HepG2 (cell line): ENCODE measurements around the gene BACH2. TPM values are rescaled to one million over a fixed set of nuclear protein-coding genes. Genes with fewer than 3 reads are reported as not detected.

Source experiments
- ATAC-seq: fragments of 200-7000 bp; cut with Tn5 transposase; 3 replicates; pipeline ENCODE4 v1.9.1; 2020; ENCODE audit warnings: mild to moderate bottlenecking, moderate library complexity
- BruUV-seq: library from RNA; stranded (reverse); fragments of 400-500 nt; replicated peaks from 2 replicates; lab custom pipeline; 2021; lab: Mats Ljungman, UMichigan
- CTCF ChIA-PET: fragments of 300-600 bp; formaldehyde crosslinking; extraction: SDS; loops from one replicate; lab custom pipeline; 2021; ENCODE audit warnings: low total read pairs, inconsistent platforms, low intra/inter-chr PET ratio; lab: Yijun Ruan, JAX
- POLR2A ChIA-PET: fragments of 350-600 bp; sonication (Branson Sonifier 250); formaldehyde crosslinking; loops from one replicate; lab custom pipeline; 2020; ENCODE audit warnings: antibody characterized with exemption, inconsistent platforms; lab: Yijun Ruan, JAX
- DNase-seq: peaks from one replicate; pipeline ENCODE4 v3.0.0-alpha.2; 2015; ENCODE audit warnings: low spot score
- FAIRE-seq: peaks from 3 replicates; lab custom pipeline; 2011; peaks lifted over from hg19 to GRCh38; lab: Jason Lieb, UNC
- H2AFZ ChIP-seq: one replicate; pipeline ENCODE4 v1.6.1; 2011; ENCODE audit warnings: low read length, inconsistent platforms
- H3K27ac ChIP-seq: fragments of 300-600 bp; 3 replicates; pipeline ENCODE4 v1.8.0; 2011; ENCODE audit warnings: mixed run types, mild to moderate bottlenecking, mixed read lengths, low read length, inconsistent platforms; ENCODE audit not compliant: insufficient read depth; ENCODE audit errors: extremely low read length
- H3K27me3 ChIP-seq, 2 experiments: fragments of 200-600 bp in 1 of 2; 2 replicates in 1 of 2; 3 replicates in 1 of 2; pipeline versions ENCODE4 v1.6.0 to v1.8.0; 2011; ENCODE audit warnings: low read length in 2 of 2, mild to moderate bottlenecking in 2 of 2, moderate library complexity in 2 of 2, inconsistent platforms in 1 of 2; ENCODE audit not compliant: insufficient read depth in 2 of 2, control insufficient read depth in 1 of 2
- H3K36me3 ChIP-seq, 2 experiments: fragments of 200-600 bp in 1 of 2; replicated peaks in 1 of 2; 2 replicates in 1 of 2; 3 replicates in 1 of 2; pipeline versions ENCODE4 v1.5.1 to v1.8.0; 2011; ENCODE audit warnings: low read length in 2 of 2, inconsistent platforms in 1 of 2; ENCODE audit not compliant: insufficient read depth in 2 of 2, control insufficient read depth in 1 of 2
- H3K4me1 ChIP-seq: 2 replicates; pipeline ENCODE4 v1.5.1; 2012; ENCODE audit warnings: low read length, inconsistent platforms; ENCODE audit not compliant: insufficient read depth
- H3K4me2 ChIP-seq: 2 replicates; pipeline ENCODE4 v1.6.0; 2011; ENCODE audit warnings: low read depth, low read length, inconsistent platforms
- H3K4me3 ChIP-seq, 3 experiments: fragments of 200-600 bp in 1 of 3; sonication (generic), shearing (Covaris generic) in 1 of 3; replicated peaks in 1 of 3; 2 replicates each; pipeline ENCODE4 v1.5.1; 2011 to 2016; ENCODE audit warnings: low read length in 3 of 3, inconsistent platforms in 2 of 3, low read depth in 2 of 3, mild to moderate bottlenecking in 2 of 3, control low read depth in 1 of 3, mixed read lengths in 1 of 3; ENCODE audit not compliant: insufficient read depth in 1 of 3
- H3K79me2 ChIP-seq: one replicate; pipeline ENCODE4 v1.6.1; 2011; ENCODE audit warnings: low read length, inconsistent platforms; ENCODE audit not compliant: insufficient read depth
- H3K9ac ChIP-seq: 2 replicates; pipeline ENCODE4 v1.6.0; 2011; ENCODE audit warnings: mild to moderate bottlenecking, low read depth, low read length, inconsistent platforms; ENCODE audit not compliant: insufficient read depth
- H3K9me3 ChIP-seq: 2 replicates; pipeline ENCODE4 v1.5.1; 2012; ENCODE audit warnings: mild to moderate bottlenecking, low read length
- H4K20me1 ChIP-seq: 2 replicates; pipeline ENCODE4 v1.6.0; 2011; ENCODE audit warnings: inconsistent platforms, mild to moderate bottlenecking, low read length, moderate library complexity; ENCODE audit not compliant: insufficient read depth
- CCAR2 ChIP-seq: fragments of 200-400 bp; formaldehyde crosslinking; optimal IDR thresholded peaks from 2 replicates; pipeline ENCODE3; 2018; ENCODE audit warnings: low read depth, mild to moderate bottlenecking, low read length, moderate library complexity
- CHCHD3 ChIP-seq: sonication (generic); formaldehyde crosslinking; IDR thresholded peaks from 2 replicates; pipeline ENCODE4 v1.8.0; 2022; ENCODE audit warnings: mild to moderate bottlenecking, missing genetic modification reagents, moderate library complexity
- MAF1 ChIP-seq: sonication (generic); formaldehyde crosslinking; IDR thresholded peaks from 2 replicates; pipeline ENCODE4 v1.5.0; 2020; ENCODE audit warnings: missing genetic modification reagents, borderline replicate concordance
- ONECUT2 ChIP-seq: sonication (generic); formaldehyde crosslinking; IDR thresholded peaks from 2 replicates; pipeline ENCODE4 v1.4.0; 2020; ENCODE audit warnings: missing genetic modification reagents
- PHF5A ChIP-seq: IDR thresholded peaks from one replicate; pipeline ENCODE4 v1.6.1; 2018; ENCODE audit warnings: low read depth, missing genetic modification reagents; ENCODE audit not compliant: unreplicated experiment
- SKI ChIP-seq: fragments of 450-650 bp; IDR thresholded peaks from one replicate; pipeline ENCODE4 v1.6.1; 2018; ENCODE audit warnings: mild to moderate bottlenecking; ENCODE audit not compliant: partially characterized antibody
- SMARCC2 ChIP-seq: fragments of 450-650 bp; IDR thresholded peaks from 2 replicates; pipeline ENCODE4 v1.6.1; 2017; ENCODE audit warnings: antibody characterized with exemption, mild to moderate bottlenecking
- TRIM22 ChIP-seq: fragments of 450-650 bp; IDR thresholded peaks from 2 replicates; pipeline ENCODE4 v1.6.1; 2017
- WGBS: methylation state at CpG from one replicate; pipeline ENCODE4 v1.1.6; 2017; ENCODE audit warnings: low lambda C conversion rate; 5-methylcytosine and 5-hydroxymethylcytosine counted together
- in situ Hi-C: cut with HindIII; loops from 2 replicates; pipeline ENCODE4 v1.10.0; 2017; ENCODE audit warnings: low pct_unique_long_range_greater_than_20kb; ENCODE audit not compliant: extremely low pct_ligation_motif_present
- intact Hi-C: fragments of 100-400 bp; cut with micrococcal nuclease; formaldehyde crosslinking; loops from one replicate; pipeline ENCODE4 v1.10.0; 2022; ENCODE audit not compliant: unreplicated experiment
- polyA plus RNA-seq, 8 experiments: library from polyadenylated mRNA; depleted of rRNA in 3 of 8; stranded (reverse) in 7 of 8; unstranded in 1 of 8; fragments of >200 nt; fragmentation: Illumina TruSeq in 4 of 8; extraction: Trizol in 4 of 8; gene quantifications; 2 replicates each; pipeline versions ENCODE4 v1.2.1 to v1.2.3, GENCODE V29; 2011 to 2016; ENCODE audit warnings: low read depth in 4 of 8, missing spikeins in 1 of 8, mixed read lengths in 1 of 8; ENCODE audit not compliant: insufficient read depth in 1 of 8
- total RNA-seq, 5 experiments: library from RNA; depleted of rRNA; stranded (reverse); fragments of >200 nt; fragmentation: Illumina TruSeq; extraction: Trizol; gene quantifications; 2 replicates each; pipeline ENCODE4 v1.2.3, GENCODE V29; 2016; ENCODE audit warnings: low read depth in 1 of 5
- TF ChIP-seq, protein P1 (sequence below): conservative IDR thresholded peaks from 2 replicates; pipeline ENCODE4 v1.6.1; 2018; ENCODE audit warnings: missing genetic modification reagents
- TF ChIP-seq, protein P2 (sequence below): sonication (generic); formaldehyde crosslinking; IDR thresholded peaks from 2 replicates; pipeline ENCODE4 v1.5.0; 2020; ENCODE audit warnings: missing genetic modification reagents

Gene BACH2
- total and polyA plus RNA-seq, 2 of the 13 experiments (the other 11 are each of a cell fraction or from before 2014, with no cell fraction given), result 0.01 TPM; not detected in 1

DNA sequence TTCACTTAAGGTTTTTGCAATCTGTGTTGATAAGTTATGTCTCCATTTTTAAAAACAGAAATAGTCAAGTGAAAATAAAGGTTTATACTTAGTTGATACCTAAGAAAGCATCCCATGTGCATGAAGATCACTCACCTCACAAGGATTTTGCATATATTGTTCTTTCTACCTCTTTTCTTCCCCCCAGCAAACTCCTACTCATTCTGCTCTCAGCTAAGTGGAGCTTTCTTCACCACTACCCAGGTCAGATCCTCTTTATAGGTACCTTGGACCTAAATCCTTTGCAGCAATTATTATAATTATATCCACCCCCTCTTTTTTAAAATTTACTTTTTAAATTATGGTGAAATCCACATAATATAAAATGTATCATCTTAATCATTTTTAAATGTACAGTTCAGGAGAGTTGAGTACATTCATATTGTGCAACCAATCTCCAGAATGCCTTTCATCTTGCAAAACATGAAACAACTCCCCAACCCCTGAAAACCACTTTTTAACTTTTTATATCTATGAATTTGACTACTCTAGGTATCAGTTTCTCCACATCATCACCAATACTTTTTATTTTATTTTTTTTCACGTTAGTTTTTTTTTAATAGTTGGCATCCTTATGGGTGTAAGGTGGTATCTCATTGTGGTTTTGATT, 9.3 kb upstream of the BACH2 start:
- H3K27ac ChIP-seq, result no peak overlapping the region
- no peak for FAIRE-seq
- POLR2A ChIA-PET, result no interaction called here
- H3K4me1 ChIP-seq, result no peaks in the 10 kb centered on the region
- in situ Hi-C loops (loop anchor here (10.0 kb wide), 1 partner anchor 361 kb away; no protein-coding TSS in a partner anchor), intact Hi-C loops (no loop called here)
- H3K9ac ChIP-seq, result no peak overlapping the region
- H3K36me3 ChIP-seq, result no peaks in the 10 kb centered on the region
- H3K79me2 ChIP-seq, result no peaks in the 10 kb centered on the region
- no peaks in the 10 kb centered on the region for H3K9me3 ChIP-seq
- CTCF ChIA-PET, result no interaction called here
- no peak overlapping the region for H2AFZ ChIP-seq
- no peak for DNase-seq
- no peak overlapping the region for H3K4me3 ChIP-seq
- ATAC-seq, result no peak
- H3K4me2 ChIP-seq, result no peak overlapping the region
- H4K20me1 ChIP-seq, result no peaks in the 10 kb centered on the region
- TF ChIP-seq SKI (no peak), PHF5A (no peak), CHCHD3 (CRISPR knock-in tag) (no peak), SMARCC2 (no peak), CCAR2 (no peak), ONECUT2 (no peak), MAF1 (no peak), TRIM22 (no peak)
- TF ChIP-seq, protein P1, sequence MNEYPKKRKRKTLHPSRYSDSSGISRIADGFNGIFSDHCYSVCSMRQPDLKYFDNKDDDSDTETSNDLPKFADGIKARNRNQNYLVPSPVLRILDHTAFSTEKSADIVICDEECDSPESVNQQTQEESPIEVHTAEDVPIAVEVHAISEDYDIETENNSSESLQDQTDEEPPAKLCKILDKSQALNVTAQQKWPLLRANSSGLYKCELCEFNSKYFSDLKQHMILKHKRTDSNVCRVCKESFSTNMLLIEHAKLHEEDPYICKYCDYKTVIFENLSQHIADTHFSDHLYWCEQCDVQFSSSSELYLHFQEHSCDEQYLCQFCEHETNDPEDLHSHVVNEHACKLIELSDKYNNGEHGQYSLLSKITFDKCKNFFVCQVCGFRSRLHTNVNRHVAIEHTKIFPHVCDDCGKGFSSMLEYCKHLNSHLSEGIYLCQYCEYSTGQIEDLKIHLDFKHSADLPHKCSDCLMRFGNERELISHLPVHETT, result no peak
- TF ChIP-seq, protein P2, sequence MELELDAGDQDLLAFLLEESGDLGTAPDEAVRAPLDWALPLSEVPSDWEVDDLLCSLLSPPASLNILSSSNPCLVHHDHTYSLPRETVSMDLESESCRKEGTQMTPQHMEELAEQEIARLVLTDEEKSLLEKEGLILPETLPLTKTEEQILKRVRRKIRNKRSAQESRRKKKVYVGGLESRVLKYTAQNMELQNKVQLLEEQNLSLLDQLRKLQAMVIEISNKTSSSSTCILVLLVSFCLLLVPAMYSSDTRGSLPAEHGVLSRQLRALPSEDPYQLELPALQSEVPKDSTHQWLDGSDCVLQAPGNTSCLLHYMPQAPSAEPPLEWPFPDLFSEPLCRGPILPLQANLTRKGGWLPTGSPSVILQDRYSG (CRISPR knock-in tag), result no peak
- no TSS peak for BruUV-seq
- H3K27me3 ChIP-seq, result 0 out of 5 replicates have a peak, but pooled peaks cover 0 to 3% of the 10 kb centered on the region in 2 experiments
- 0% methylated on average over 1 of the region's 1 CpG for WGBS
